Endothelial cell of umbilical vein (primary cell): ENCODE results near the gene ZP1. TPM values are rescaled to one million over a fixed set of nuclear protein-coding genes. Genes with fewer than 3 reads are reported as not detected.

Source experiments
- BruUV-seq: library from RNA; stranded (reverse); fragments of 400-500 nt; replicated peaks from 2 replicates; lab custom pipeline; 2021; lab: Mats Ljungman, UMichigan
- CTCF ChIA-PET: fragments of 300-600, 350-600 bp; sonication (Branson Sonifier 250); formaldehyde crosslinking; loops from one replicate; lab custom pipeline; 2021; ENCODE audit warnings: antibody characterized with exemption, inconsistent platforms; lab: Charles Lee
- POLR2A ChIA-PET: fragments of 300-600, 350-600 bp; sonication (Branson Sonifier 250); formaldehyde crosslinking; loops from one replicate; lab custom pipeline; 2021; ENCODE audit warnings: antibody characterized with exemption, inconsistent platforms; lab: Charles Lee
- DNase-seq: peaks from one replicate; pipeline ENCODE4 v3.0.0-alpha.2; 2011; ENCODE audit warnings: low read depth, low spot score
- FAIRE-seq: peaks from 2 replicates; lab custom pipeline; 2011; peaks lifted over from hg19 to GRCh38; lab: Jason Lieb, UNC
- H2AFZ ChIP-seq: 2 replicates; pipeline ENCODE4 v1.6.0; 2012; ENCODE audit warnings: low read depth, low read length, control low read depth, inconsistent platforms
- H3K27ac ChIP-seq: 2 replicates; pipeline ENCODE4 v1.5.1; 2011; ENCODE audit warnings: low read depth, mild to moderate bottlenecking, control low read depth, low read length, moderate library complexity; ENCODE audit not compliant: insufficient read depth
- H3K27me3 ChIP-seq, 2 experiments: 2 replicates each; pipeline versions ENCODE4 v1.6.0 to v1.6.1; 2011; ENCODE audit warnings: low read length in 2 of 2, mixed read lengths in 1 of 2; ENCODE audit not compliant: control insufficient read depth in 2 of 2, insufficient read depth in 2 of 2
- H3K36me3 ChIP-seq, 2 experiments: 2 replicates in 1 of 2; 3 replicates in 1 of 2; pipeline ENCODE4 v1.5.1; 2011; ENCODE audit warnings: low read length in 2 of 2, mild to moderate bottlenecking in 1 of 2, moderate library complexity in 1 of 2; ENCODE audit not compliant: control insufficient read depth in 2 of 2, insufficient read depth in 2 of 2; ENCODE audit errors: extremely low read depth in 1 of 2
- H3K4me1 ChIP-seq: 3 replicates; pipeline ENCODE4 v1.5.1; 2011; ENCODE audit warnings: mild to moderate bottlenecking, low read length; ENCODE audit not compliant: control insufficient read depth, insufficient read depth; ENCODE audit errors: extremely low read depth
- H3K4me2 ChIP-seq: 2 replicates; pipeline ENCODE4 v1.6.1; 2011; ENCODE audit warnings: low read length, control low read depth, mixed read lengths; ENCODE audit not compliant: insufficient read depth
- H3K4me3 ChIP-seq, 3 experiments: fragments of 200-600 bp in 1 of 3; sonication (generic), shearing (Covaris generic) in 1 of 3; replicated peaks in 1 of 3; 2 replicates each; pipeline ENCODE4 v1.5.1; 2011 to 2016; ENCODE audit warnings: control low read depth in 3 of 3, low read length in 3 of 3, mild to moderate bottlenecking in 2 of 3, inconsistent platforms in 1 of 3, low read depth in 1 of 3, moderate library complexity in 1 of 3; ENCODE audit not compliant: insufficient read depth in 1 of 3
- H3K79me2 ChIP-seq: 2 replicates; pipeline ENCODE4 v1.6.0; 2012; ENCODE audit warnings: low read length, inconsistent platforms; ENCODE audit not compliant: control insufficient read depth, insufficient read depth
- H3K9ac ChIP-seq: replicated peaks from 2 replicates; pipeline ENCODE3; 2011; ENCODE audit warnings: low read length, control low read depth; ENCODE audit not compliant: insufficient read depth; ENCODE audit errors: extremely low read depth
- H3K9me1 ChIP-seq: replicated peaks from 3 replicates; pipeline ENCODE4 v1.6.0; 2011; ENCODE audit warnings: mild to moderate bottlenecking, low read length; ENCODE audit not compliant: control insufficient read depth, insufficient read depth; ENCODE audit errors: extremely low read depth
- H3K9me3 ChIP-seq: replicated peaks from 2 replicates; pipeline ENCODE4 v1.5.1; 2012; ENCODE audit warnings: low read length, inconsistent platforms; ENCODE audit not compliant: control insufficient read depth, insufficient read depth
- H4K20me1 ChIP-seq: replicated peaks from 2 replicates; pipeline ENCODE3; 2011; ENCODE audit warnings: mild to moderate bottlenecking, low read length; ENCODE audit not compliant: control insufficient read depth, insufficient read depth; ENCODE audit errors: extremely low read depth
- FOS ChIP-seq: IDR thresholded peaks from 2 replicates; pipeline ENCODE4 v1.6.1; 2011; ENCODE audit warnings: mild to moderate bottlenecking, low read length, moderate library complexity, borderline replicate concordance; ENCODE audit not compliant: insufficient read depth
- MYC ChIP-seq: IDR thresholded peaks from one replicate; pipeline ENCODE4 v1.6.1; 2011; ENCODE audit warnings: mild to moderate bottlenecking, low read depth, low read length
- POLR2A ChIP-seq: IDR thresholded peaks from 2 replicates; pipeline ENCODE4 v1.6.1; 2012; ENCODE audit warnings: low read depth, mild to moderate bottlenecking, control low read depth, low read length
- dilution Hi-C: fragments of 300-500 bp; cut with MboI; formaldehyde crosslinking; loops from one replicate; pipeline ENCODE4 v1.15.0; 2019; ENCODE audit warnings: low sequenced_read_pairs; ENCODE audit not compliant: extremely low pct_ligation_motif_present
- intact Hi-C: fragments of 100-400 bp; cut with micrococcal nuclease; formaldehyde crosslinking; loops from one replicate; pipeline ENCODE4 v1.10.0; 2022
- polyA plus RNA-seq, 4 experiments: library from polyadenylated mRNA; depleted of rRNA in 3 of 4; stranded (reverse) in 3 of 4; unstranded in 1 of 4; fragments of >200 nt; gene quantifications; 2 replicates each; pipeline versions ENCODE4 v1.2.1 to v1.2.3, GENCODE V29; 2011 to 2012; ENCODE audit warnings: missing spikeins in 1 of 4
- total RNA-seq: library from RNA; stranded (reverse); gene quantifications from 2 replicates; pipeline ENCODE4 v1.2.3, GENCODE V29; 2021
- TF ChIP-seq, protein P1 (sequence below): IDR thresholded peaks from 2 replicates; pipeline ENCODE4 v1.6.1; 2011; ENCODE audit not compliant: insufficient read depth, insufficient read length

ZP1 gene
- total and polyA plus RNA-seq, 2 donors (not counting 3 experiments of a cell fraction or from before 2014, with no cell fraction given): not detected

DNA sequence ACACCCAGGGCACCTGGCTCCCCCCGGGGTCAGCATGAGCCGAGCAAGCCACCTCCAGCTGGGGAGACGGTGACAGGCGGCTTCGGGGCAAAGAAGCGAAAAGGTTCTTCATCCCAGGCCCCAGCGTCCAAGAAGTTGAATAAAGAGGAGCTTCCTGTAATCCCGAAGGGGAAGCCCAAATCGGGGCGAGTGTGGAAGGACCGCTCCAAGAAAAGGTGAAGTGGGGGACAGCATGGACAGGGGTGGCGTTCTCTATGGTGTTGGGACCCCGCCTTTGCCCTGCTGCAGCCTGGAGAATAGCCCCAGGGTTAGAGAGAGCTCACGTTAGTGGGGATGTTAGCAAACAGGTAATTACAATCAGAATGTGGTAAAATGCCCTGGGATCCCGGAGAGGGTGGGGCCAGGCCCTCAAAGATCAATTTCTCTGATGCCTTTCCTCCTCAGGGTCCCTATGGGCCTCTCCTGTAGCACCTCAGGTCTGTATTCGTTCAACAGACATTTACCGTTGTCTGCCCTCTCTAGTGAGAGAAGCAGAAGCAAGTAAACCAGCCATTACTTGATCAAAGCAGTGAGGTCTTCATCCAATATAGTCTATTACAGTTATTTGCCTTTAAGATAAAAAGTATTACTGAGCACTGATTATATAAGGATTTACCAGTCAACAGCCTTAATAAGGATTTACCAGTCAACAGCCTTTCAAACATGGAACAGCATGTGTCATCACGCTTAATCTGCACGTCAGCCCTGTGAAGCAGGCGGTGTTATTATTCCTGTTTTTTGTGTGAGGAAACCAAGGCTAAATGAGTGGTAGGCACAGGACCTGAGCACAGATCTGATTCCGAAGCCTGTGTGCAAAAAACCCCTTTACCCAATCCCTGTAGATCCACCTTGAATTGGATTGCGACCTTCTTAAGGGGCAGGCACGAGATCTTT lies 24.4 kb upstream of the ZP1 start:
- Histone ChIP-seq H3K27me3 (no peaks in the 10 kb centered on the region), H3K4me3 (peak overlapping the region; percentile 64 to 74 (median 73)), H3K79me2 (peaks cover 51% of the 10 kb centered on the region), H2AFZ (no peak overlapping the region), H3K9ac (peak overlapping the region; percentile 77), H3K4me1 (peaks cover 37% of the 10 kb centered on the region), H3K9me1 (no peaks in the 10 kb centered on the region), H3K9me3 (no peaks in the 10 kb centered on the region), H3K4me2 (peak overlapping the region; percentile 79), H3K27ac (peak overlapping the region; percentile 63), H3K36me3 (peaks cover 0 to under 1% of the 10 kb centered on the region in 2 experiments), H4K20me1 (no peaks in the 10 kb centered on the region)
- DNase-seq (peak; percentile 32), FAIRE-seq (peak; percentile 62)
- TF ChIP-seq POLR2A (peak; percentile 15), FOS (no peak)
- POLR2A ChIA-PET: interaction anchor here (0.5 kb wide), 1 partner anchor 1306 kb away, joined by 3 read pairs; no protein-coding TSS in a partner anchor
- CTCF ChIA-PET: interaction anchor here (0.9 to 5.0 kb wide), 10 partner anchors 8 to 83 kb away, joined by 3 to 34 read pairs (median 5); no protein-coding TSS in a partner anchor
- dilution Hi-C loops: no loop called here
- BruUV-seq: no TSS peak
- intact Hi-C loops: loop anchor here (1.0 kb wide), 1 partner anchor 72 kb away; no protein-coding TSS in a partner anchor

DNA sequence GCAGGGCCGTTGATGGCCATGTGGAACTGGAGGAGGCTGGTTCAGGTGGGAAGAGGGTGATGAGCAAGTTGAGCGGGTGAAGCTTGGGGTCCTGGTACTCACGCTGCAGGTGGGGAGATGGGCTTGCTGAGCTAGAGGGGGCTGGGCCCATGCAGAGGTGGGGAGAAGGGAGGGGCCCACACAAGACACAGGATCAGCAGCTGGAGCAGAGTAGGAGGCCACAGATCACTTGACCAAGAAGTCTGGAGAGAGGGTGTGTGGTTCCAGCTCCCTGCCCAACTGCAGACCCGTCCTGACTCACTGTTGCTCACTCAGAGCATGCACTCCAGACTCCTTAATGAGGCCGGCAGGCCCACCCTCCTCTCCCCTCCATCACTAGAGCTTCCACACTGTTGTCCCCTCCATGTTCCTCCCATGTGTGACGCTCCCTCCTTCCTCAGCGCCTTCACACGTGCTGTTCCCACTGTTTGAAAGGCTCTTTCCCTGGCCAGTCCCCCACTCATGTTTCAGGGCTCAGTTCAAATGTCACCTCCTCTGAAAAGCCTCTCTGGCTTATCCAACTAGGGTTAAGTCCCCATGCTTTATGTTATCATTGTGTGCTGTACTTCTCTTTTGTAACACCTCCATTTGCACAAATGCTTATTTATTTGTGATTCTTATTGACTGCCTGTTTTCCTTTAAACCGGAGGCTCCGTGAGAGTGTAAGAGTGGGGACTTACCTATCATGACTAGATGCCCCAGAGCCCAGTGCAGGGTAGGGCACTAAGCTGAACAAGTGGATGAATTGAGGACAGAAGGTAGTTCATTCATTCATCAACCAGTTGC lies 23.1 kb upstream of the ZP1 start:
- Histone ChIP-seq H3K9me3 (no peaks in the 10 kb centered on the region), H3K9ac (peak overlapping the region; percentile 77), H3K27ac (no peak overlapping the region), H3K4me2 (peak overlapping the region; percentile 79), H3K9me1 (no peaks in the 10 kb centered on the region), H3K79me2 (peaks cover 51% of the 10 kb centered on the region), H3K4me1 (peaks cover 37% of the 10 kb centered on the region), H3K36me3 (peaks cover 0 to 13% of the 10 kb centered on the region in 2 experiments), H3K27me3 (no peaks in the 10 kb centered on the region), H3K4me3 (peak overlapping the region in 2 of 3 experiments; percentile 64 to 74), H4K20me1 (no peaks in the 10 kb centered on the region), H2AFZ (no peak overlapping the region)
- ChIA-PET CTCF (interaction anchor here (1.0 to 5.0 kb wide), 7 partner anchors 9 to 69 kb away, joined by 3 to 34 read pairs (median 7); partner anchors contain the start of gene TMEM109), POLR2A (no interaction called here)
- FAIRE-seq (peak; percentile 43), DNase-seq (no peak)
- no peak for TF ChIP-seq MYC
- TF ChIP-seq, protein P1, sequence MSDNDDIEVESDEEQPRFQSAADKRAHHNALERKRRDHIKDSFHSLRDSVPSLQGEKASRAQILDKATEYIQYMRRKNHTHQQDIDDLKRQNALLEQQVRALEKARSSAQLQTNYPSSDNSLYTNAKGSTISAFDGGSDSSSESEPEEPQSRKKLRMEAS: no peak
- dilution Hi-C loops (no loop called here), intact Hi-C loops (no loop called here)
- no TSS peak for BruUV-seq
